ENCODE data around the gene HHATL. TPM values are rescaled to one million over a fixed set of nuclear protein-coding genes. Genes with fewer than 3 reads are reported as not detected.

Gene HHATL
- total RNA-seq, 1 experiment from 2014 or later = not detected

GRCh38 chr3:42688487-42689420 is 13.8 kb downstream of the HHATL start:
- ChIA-PET CTCF (no interaction called here), POLR2A (no interaction called here)
- BruUV-seq (replicated peaks) = no TSS peak
- TF ChIP-seq SIN3A (IDR thresholded peaks at IDR 0.05; ENCODE audit: borderline replicate concordance, insufficient read depth, low read depth, low read length) (no peak), POLR2AphosphoS5 (IDR thresholded peaks at IDR 0.05; ENCODE audit: low read depth, low read length) (no peak), TCF7L2 (IDR thresholded peaks at IDR 0.05; ENCODE audit: low read depth, low read length) (no peak)
- TF ChIP-seq, protein P1, sequence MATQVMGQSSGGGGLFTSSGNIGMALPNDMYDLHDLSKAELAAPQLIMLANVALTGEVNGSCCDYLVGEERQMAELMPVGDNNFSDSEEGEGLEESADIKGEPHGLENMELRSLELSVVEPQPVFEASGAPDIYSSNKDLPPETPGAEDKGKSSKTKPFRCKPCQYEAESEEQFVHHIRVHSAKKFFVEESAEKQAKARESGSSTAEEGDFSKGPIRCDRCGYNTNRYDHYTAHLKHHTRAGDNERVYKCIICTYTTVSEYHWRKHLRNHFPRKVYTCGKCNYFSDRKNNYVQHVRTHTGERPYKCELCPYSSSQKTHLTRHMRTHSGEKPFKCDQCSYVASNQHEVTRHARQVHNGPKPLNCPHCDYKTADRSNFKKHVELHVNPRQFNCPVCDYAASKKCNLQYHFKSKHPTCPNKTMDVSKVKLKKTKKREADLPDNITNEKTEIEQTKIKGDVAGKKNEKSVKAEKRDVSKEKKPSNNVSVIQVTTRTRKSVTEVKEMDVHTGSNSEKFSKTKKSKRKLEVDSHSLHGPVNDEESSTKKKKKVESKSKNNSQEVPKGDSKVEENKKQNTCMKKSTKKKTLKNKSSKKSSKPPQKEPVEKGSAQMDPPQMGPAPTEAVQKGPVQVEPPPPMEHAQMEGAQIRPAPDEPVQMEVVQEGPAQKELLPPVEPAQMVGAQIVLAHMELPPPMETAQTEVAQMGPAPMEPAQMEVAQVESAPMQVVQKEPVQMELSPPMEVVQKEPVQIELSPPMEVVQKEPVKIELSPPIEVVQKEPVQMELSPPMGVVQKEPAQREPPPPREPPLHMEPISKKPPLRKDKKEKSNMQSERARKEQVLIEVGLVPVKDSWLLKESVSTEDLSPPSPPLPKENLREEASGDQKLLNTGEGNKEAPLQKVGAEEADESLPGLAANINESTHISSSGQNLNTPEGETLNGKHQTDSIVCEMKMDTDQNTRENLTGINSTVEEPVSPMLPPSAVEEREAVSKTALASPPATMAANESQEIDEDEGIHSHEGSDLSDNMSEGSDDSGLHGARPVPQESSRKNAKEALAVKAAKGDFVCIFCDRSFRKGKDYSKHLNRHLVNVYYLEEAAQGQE (IDR thresholded peaks at IDR 0.05; ENCODE audit: insufficient read depth in 1 of 2, low read depth in 2 of 2, low read length in 1 of 2) = no peak
- TF ChIP-seq, protein P2, sequence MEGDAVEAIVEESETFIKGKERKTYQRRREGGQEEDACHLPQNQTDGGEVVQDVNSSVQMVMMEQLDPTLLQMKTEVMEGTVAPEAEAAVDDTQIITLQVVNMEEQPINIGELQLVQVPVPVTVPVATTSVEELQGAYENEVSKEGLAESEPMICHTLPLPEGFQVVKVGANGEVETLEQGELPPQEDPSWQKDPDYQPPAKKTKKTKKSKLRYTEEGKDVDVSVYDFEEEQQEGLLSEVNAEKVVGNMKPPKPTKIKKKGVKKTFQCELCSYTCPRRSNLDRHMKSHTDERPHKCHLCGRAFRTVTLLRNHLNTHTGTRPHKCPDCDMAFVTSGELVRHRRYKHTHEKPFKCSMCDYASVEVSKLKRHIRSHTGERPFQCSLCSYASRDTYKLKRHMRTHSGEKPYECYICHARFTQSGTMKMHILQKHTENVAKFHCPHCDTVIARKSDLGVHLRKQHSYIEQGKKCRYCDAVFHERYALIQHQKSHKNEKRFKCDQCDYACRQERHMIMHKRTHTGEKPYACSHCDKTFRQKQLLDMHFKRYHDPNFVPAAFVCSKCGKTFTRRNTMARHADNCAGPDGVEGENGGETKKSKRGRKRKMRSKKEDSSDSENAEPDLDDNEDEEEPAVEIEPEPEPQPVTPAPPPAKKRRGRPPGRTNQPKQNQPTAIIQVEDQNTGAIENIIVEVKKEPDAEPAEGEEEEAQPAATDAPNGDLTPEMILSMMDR (IDR thresholded peaks at IDR 0.05) = no peak
- Histone ChIP-seq H3K36me3 (ENCODE audit: control insufficient read depth, insufficient read depth, low read length) (no peaks in the 10 kb centered on the region), H3K4me3 (ENCODE audit: low read depth in 2 of 2, low read length in 2 of 2) (no peak overlapping the region), H3K27me3 (ENCODE audit: control insufficient read depth, insufficient read depth, low read length) (no peaks in the 10 kb centered on the region), H3K27ac (ENCODE audit: low read length) (no peak overlapping the region), H3K9me3 (ENCODE audit: control insufficient read depth, insufficient read depth, low read depth, low read length) (no peaks in the 10 kb centered on the region), H3K4me1 (ENCODE audit: control insufficient read depth, insufficient read depth, low read length) (no peaks in the 10 kb centered on the region)
- intact Hi-C loops (cut with micrococcal nuclease; ENCODE audit: unreplicated experiment) = no loop called here
- no peak for DNase-seq (ENCODE audit: low read depth, low spot score)
- in situ Hi-C loops (cut with HindIII; ENCODE audit: low pct_unique_long_range_greater_than_20kb, low sequenced_read_pairs) = no loop called here
- ATAC-seq = no peak

GRCh38 chr3:42688016-42688415 is 14.6 kb downstream of the HHATL start:
- Histone ChIP-seq H3K9me3 (ENCODE audit: control insufficient read depth, insufficient read depth, low read depth, low read length) (no peaks in the 10 kb centered on the region), H3K36me3 (ENCODE audit: control insufficient read depth, insufficient read depth, low read length) (no peaks in the 10 kb centered on the region), H3K27me3 (ENCODE audit: control insufficient read depth, insufficient read depth, low read length) (no peaks in the 10 kb centered on the region), H3K4me1 (ENCODE audit: control insufficient read depth, insufficient read depth, low read length) (no peaks in the 10 kb centered on the region), H3K4me3 (ENCODE audit: low read depth in 2 of 2, low read length in 2 of 2) (no peak overlapping the region), H3K27ac (ENCODE audit: low read length) (no peak overlapping the region)
- ChIA-PET CTCF (no interaction called here), POLR2A (no interaction called here)
- in situ Hi-C loops (cut with HindIII; ENCODE audit: low pct_unique_long_range_greater_than_20kb, low sequenced_read_pairs) (no loop called here), intact Hi-C loops (cut with micrococcal nuclease; ENCODE audit: unreplicated experiment) (no loop called here)
- DNase-seq (ENCODE audit: low read depth, low spot score) (no peak), ATAC-seq (no peak)
- TF ChIP-seq, protein P2 (IDR thresholded peaks at IDR 0.05) = no peak
- TF ChIP-seq, protein P1 (IDR thresholded peaks at IDR 0.05; ENCODE audit: insufficient read depth in 1 of 2, low read depth in 2 of 2, low read length in 1 of 2) = no peak
- TF ChIP-seq POLR2AphosphoS5 (IDR thresholded peaks at IDR 0.05; ENCODE audit: low read depth, low read length) (no peak), TCF7L2 (IDR thresholded peaks at IDR 0.05; ENCODE audit: low read depth, low read length) (no peak), SIN3A (IDR thresholded peaks at IDR 0.05; ENCODE audit: borderline replicate concordance, insufficient read depth, low read depth, low read length) (no peak)
- BruUV-seq (replicated peaks) = no TSS peak

Measured in Panc1 (cell line).